GM19025 (cell line): ENCODE measurements around the gene STK35.
"Not testable (repeated sequence)": the region's sequence is repeated elsewhere in the genome, so short reads cannot be mapped to it uniquely, and the experiment has no call there.

ENCODE experiments used
- ATAC-seq: cut with Tn5 transposase; IDR thresholded peaks from one replicate; pipeline ENCODE4 v1.9.1; 2021; ENCODE audit warnings: mild to moderate bottlenecking, low read depth, moderate library complexity; ENCODE audit not compliant: unreplicated experiment

STK35 gene

GRCh38 chr20:2156224-2156623, 54.6 kb downstream of the STK35 start:
- ATAC-seq: no peak

- no peak for ATAC-seq
Observed at GRCh38 chr20:2156666-2157624, 55.3 kb downstream of the STK35 start.

GRCh38 chr20:2162125-2162822, 60.6 kb downstream of the STK35 start:
- no peak for ATAC-seq

DNA sequence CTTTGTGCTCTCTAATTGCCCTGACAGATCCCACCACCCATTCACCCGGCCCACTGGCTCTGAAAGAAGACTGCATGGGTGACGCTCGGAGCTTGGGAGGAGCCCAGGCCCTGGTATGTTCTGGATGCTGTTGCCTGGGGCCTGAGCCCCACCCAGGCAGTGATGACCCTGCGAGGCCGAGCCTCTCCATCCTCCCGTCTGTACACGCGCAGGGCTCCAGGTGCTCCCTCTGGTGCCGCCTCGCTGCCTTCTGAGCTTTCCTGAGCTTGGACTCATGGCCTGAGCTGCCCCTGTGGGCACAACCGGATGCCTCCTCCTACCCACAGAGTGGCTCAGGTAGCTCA, 61.2 kb downstream of the STK35 start:
- ATAC-seq: no peak

GRCh38 chr20:2163312-2163711, 61.7 kb downstream of the STK35 start:
- ATAC-seq: no peak

DNA sequence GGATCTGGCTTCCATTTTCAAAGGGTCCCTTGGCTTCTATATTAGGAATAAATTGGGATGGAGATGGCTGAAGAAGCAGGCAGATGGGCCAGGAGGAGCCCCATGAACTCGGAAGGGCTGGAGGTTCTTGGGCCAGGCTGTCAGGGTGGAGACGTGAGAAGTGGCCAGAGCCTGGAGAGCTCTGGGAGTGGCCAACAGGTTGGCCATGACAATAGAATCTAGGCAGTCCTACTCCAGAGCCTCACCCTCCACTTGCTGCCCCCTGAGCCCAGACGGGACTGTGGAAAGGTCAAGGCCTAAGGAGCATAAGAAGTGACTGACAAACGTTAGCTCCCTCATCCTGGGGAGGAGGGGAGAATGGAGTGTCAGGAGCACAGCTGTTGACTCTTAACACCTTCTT, 62.1 kb downstream of the STK35 start:
- no peak for ATAC-seq

GRCh38 chr20:2164421-2164820, 62.8 kb downstream of the STK35 start:
- ATAC-seq: no peak

- no peak for ATAC-seq
Observed at GRCh38 chr20:2164966-2165365, 63.3 kb downstream of the STK35 start.

DNA sequence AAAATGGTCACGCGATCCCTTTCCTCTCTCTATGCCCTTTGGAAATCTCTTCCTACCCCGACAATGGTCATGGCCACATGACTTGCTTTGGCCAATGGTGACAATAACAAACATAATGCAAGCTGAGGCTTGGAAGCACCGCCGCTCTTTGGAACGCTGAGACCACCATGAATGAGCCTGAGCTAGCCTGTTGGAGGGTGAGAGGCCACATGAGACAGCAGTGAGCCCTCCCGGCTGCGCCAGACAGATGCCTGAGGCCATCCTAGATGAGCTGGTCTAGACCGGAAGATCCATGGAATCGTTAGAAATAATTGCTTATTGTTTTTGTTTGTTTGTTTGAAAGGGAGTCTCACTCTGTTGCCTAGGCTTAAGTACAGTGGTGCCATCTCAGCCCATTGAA, 64.2 kb downstream of the STK35 start:
- ATAC-seq: no peak

GRCh38 chr20:2167112-2167511, 65.5 kb downstream of the STK35 start:
- ATAC-seq: no peak

- no peak for ATAC-seq
Observed at GRCh38 chr20:2168946-2169345, 67.3 kb downstream of the STK35 start.

- no peak for ATAC-seq
Observed at GRCh38 chr20:2169456-2170088, 67.9 kb downstream of the STK35 start.

- ATAC-seq: no peak
Observed at GRCh38 chr20:2170404-2170803, 68.8 kb downstream of the STK35 start.

DNA sequence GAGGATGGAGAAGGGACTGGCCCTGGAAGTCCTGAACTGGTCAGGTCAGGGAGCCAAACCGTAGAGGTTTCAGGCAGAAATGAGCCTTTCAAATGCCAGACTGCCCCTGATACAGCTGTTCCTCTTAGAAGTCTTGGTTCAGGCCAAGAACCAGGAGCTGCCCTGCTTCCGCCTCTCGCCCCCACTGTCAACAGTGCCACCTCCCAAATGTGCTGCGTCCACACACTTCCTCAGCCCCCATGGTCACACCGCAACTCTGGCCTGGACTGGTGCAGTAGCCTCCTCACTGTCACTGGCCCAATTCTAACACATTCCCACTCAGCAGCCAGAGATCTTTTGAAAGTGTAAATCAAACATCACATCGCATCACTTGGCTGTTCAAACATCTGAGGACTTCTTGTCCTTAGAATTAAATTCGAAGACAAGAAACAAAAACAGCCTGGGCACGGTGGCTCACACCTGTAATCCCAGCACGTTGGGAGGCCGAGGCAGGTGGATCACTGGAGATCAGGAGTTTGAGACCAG, 69.7 kb downstream of the STK35 start:
- ATAC-seq: no peak

GRCh38 chr20:2171840-2172239, 70.2 kb downstream of the STK35 start:
- not testable (repeated sequence) for ATAC-seq

DNA sequence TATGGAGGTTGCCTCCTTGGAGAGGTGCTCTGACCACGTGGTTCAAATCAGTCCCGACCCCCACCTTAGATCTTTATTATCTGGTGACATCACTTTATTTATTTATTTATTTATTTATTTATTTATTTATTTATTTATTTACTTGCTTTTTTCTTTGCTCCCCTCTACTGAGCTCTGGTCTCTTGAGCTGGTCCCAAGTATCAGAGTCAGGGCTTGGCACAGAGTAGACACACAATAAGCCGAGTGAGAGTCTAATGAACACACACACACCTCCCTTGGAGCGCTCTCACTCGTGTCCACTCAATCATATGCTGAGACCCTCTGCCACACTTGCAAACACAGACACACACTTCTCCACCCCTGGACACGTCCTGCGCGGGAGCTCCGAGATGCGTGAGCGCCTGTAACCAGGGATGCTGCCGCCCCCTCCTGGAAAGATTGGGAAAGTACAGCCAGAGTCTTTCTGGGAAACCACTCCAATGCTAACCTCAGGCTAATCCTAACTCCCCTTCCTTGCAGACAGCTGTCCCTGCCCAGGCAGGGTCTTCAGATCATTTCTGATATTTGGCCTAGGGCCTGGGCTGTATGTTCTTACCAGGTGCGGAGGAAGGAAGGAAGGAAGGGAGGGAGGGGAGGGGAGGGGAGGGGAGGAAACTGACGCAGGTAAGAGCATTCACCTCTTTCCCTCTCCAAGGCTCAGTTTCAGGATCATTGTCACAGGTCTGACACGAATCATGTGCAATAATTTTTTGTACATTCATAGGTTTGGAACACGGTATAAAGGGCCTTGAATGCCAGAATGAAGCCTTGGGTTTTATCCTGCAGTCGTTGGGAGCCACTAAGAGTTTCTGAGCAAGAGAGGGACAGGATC, 70.9 kb downstream of the STK35 start:
- ATAC-seq: no peak

DNA sequence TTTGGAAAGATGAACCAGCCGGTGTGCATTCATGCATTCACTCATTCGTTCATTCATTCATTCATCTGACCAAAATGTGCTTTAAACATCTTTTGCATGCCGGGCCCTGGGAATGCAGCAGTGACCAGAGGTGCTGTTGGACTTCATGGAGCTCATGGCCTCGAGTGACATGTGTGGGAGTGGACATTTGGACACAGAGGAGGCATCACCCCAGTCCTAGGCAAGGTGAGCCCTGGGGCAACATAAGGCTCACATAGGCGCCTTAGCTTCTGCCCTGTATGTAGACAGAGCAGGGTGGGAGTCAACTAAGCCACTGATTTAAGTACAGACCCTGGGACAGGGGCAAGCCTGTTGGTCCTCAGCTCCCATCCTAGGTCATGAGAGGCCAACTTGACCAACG, 71.6 kb downstream of the STK35 start:
- ATAC-seq: no peak

- ATAC-seq: no peak
Observed at GRCh38 chr20:2174067-2174466, 72.4 kb downstream of the STK35 start.

DNA sequence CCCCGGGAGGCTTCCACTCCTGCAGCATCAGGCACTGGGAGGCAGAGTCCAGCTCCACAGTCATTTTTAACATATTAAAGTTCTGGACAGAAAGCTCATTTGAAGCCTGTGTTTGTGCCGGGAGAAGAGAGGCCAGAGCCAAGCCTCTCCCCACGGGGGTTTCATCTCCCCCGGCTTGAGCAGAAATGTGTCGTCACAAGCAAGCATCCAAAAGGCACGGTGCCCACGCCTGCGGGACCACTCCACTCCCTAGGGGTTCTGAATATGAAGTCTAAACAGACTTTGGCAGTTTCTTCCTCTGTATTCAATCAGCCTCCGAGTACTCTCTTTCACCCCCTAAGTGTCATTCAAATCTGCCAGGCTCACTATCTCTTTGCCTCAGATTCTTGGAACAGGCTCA, 75.3 kb downstream of the STK35 start:
- ATAC-seq: no peak
